Endothelial cell (in vitro differentiated cells): ENCODE data around the gene TGM2. TPM values are rescaled to one million over a fixed set of nuclear protein-coding genes. Genes with fewer than 3 reads are reported as not detected.

Experiments used
- DNase-seq: peaks from one replicate; pipeline ENCODE4 v3.0.0; 2021; ENCODE audit warnings: low spot score
- H3K27ac Mint-ChIP-seq: one replicate; pipeline ENCODE4 v1.8.0; 2021; ENCODE audit warnings: mixed read lengths, inconsistent platforms; ENCODE audit not compliant: unreplicated experiment
- H3K27me3 Mint-ChIP-seq: one replicate; pipeline ENCODE4 v1.8.0; 2021; ENCODE audit warnings: mild to moderate bottlenecking, moderate library complexity, mixed read lengths, inconsistent platforms; ENCODE audit not compliant: unreplicated experiment
- H3K36me3 Mint-ChIP-seq: one replicate; pipeline ENCODE4 v1.8.0; 2021; ENCODE audit warnings: mild to moderate bottlenecking, low read depth, mixed read lengths, inconsistent platforms; ENCODE audit not compliant: unreplicated experiment
- H3K4me1 Mint-ChIP-seq: one replicate; pipeline ENCODE4 v1.8.0; 2021; ENCODE audit warnings: mild to moderate bottlenecking, mixed read lengths, inconsistent platforms; ENCODE audit not compliant: unreplicated experiment
- H3K4me3 Mint-ChIP-seq: one replicate; pipeline ENCODE4 v1.8.0; 2021; ENCODE audit warnings: mild to moderate bottlenecking, mixed read lengths, inconsistent platforms; ENCODE audit not compliant: unreplicated experiment
- H3K9me3 Mint-ChIP-seq: one replicate; pipeline ENCODE4 v1.8.0; 2021; ENCODE audit warnings: mixed read lengths, inconsistent platforms; ENCODE audit not compliant: unreplicated experiment
- total RNA-seq: library from RNA; stranded (reverse); fragmentation: NEBNext Ultra II Directional; extraction: Animal tissue kit (Norgen Biotek cat#: 25700); gene quantifications from one replicate; pipeline ENCODE4 v1.2.1, GENCODE V29; 2021; ENCODE audit not compliant: unreplicated experiment
- TF ChIP-seq, protein P1 (sequence below): fragments of 200-600 bp; sonication (generic); IDR thresholded peaks from one replicate; pipeline ENCODE4 v1.5.0; 2021; ENCODE audit warnings: antibody characterized with exemption; ENCODE audit not compliant: unreplicated experiment

The TGM2 gene
- total RNA-seq, 1 donor from 2014 or later = 216 TPM

- Mint-ChIP-seq H3K9me3 (no peaks in the 10 kb centered on the region), H3K27me3 (no peaks in the 10 kb centered on the region), H3K4me3 (no peak overlapping the region), H3K27ac (no peak overlapping the region), H3K4me1 (peaks cover 11% of the 10 kb centered on the region), H3K36me3 (no peaks in the 10 kb centered on the region)
- DNase-seq = no peak
- TF ChIP-seq, protein P1, sequence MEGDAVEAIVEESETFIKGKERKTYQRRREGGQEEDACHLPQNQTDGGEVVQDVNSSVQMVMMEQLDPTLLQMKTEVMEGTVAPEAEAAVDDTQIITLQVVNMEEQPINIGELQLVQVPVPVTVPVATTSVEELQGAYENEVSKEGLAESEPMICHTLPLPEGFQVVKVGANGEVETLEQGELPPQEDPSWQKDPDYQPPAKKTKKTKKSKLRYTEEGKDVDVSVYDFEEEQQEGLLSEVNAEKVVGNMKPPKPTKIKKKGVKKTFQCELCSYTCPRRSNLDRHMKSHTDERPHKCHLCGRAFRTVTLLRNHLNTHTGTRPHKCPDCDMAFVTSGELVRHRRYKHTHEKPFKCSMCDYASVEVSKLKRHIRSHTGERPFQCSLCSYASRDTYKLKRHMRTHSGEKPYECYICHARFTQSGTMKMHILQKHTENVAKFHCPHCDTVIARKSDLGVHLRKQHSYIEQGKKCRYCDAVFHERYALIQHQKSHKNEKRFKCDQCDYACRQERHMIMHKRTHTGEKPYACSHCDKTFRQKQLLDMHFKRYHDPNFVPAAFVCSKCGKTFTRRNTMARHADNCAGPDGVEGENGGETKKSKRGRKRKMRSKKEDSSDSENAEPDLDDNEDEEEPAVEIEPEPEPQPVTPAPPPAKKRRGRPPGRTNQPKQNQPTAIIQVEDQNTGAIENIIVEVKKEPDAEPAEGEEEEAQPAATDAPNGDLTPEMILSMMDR = no peak
Observed at GRCh38 chr20:38123021-38123587, 42.0 kb downstream of the TGM2 start.

DNA sequence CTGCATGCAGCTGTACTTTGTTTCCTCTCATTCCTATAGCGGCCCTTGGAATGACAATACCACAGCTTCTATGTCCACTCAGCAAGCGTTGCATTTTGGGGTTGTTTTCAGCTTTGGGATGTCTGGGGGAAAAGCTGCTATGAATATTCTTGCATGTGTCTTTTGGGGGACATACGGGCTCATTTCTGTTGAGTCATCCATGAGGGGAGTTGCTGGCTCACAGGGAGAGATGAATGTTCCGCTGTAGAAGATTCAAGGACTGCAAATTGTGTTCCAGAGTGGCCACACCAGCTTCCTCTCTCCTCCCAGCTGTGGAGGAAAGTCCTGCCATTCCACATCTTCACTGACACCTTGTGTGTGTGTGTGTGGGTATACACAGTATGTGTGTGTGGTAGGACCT lies 43.3 kb downstream of the TGM2 start:
- Mint-ChIP-seq H3K4me3 (no peak overlapping the region), H3K27me3 (no peaks in the 10 kb centered on the region), H3K9me3 (no peaks in the 10 kb centered on the region), H3K4me1 (peaks cover 6% of the 10 kb centered on the region), H3K36me3 (no peaks in the 10 kb centered on the region), H3K27ac (no peak overlapping the region)
- TF ChIP-seq, protein P1 = no peak
- DNase-seq = no peak

GRCh38 chr20:38120625-38120988 lies 44.5 kb downstream of the TGM2 start:
- no peaks in the 10 kb centered on the region for H3K36me3 Mint-ChIP-seq
- H3K27me3 Mint-ChIP-seq = no peaks in the 10 kb centered on the region
- no peak overlapping the region for H3K4me3 Mint-ChIP-seq
- TF ChIP-seq, protein P1 = no peak
- H3K4me1 Mint-ChIP-seq = peaks cover 6% of the 10 kb centered on the region
- no peaks in the 10 kb centered on the region for H3K9me3 Mint-ChIP-seq
- no peak for DNase-seq
- no peak overlapping the region for H3K27ac Mint-ChIP-seq

DNA sequence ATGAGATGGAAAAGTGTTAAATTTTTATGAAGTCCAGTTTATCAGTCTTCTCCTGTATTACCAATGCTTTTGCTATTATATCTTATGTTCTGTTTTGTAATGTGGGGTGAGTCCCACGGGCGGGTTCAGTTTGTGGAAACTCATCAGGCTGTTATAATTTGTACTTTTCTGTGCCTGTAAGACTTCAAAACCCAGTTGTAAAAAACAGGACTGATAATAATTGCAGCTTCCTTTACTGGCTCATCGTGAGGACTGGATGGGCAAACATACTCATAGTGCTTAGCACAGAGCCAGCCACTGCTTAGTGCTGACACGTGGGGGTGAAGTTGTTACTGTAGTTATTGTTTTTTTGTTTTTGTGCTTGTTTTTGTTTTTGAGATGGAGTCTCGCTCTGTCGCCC lies 45.6 kb downstream of the TGM2 start:
- Mint-ChIP-seq H3K27me3 (no peaks in the 10 kb centered on the region), H3K4me3 (no peak overlapping the region), H3K9me3 (no peaks in the 10 kb centered on the region), H3K4me1 (peaks cover 6% of the 10 kb centered on the region), H3K27ac (no peak overlapping the region), H3K36me3 (no peaks in the 10 kb centered on the region)
- DNase-seq = no peak
- TF ChIP-seq, protein P1 = no peak

DNA sequence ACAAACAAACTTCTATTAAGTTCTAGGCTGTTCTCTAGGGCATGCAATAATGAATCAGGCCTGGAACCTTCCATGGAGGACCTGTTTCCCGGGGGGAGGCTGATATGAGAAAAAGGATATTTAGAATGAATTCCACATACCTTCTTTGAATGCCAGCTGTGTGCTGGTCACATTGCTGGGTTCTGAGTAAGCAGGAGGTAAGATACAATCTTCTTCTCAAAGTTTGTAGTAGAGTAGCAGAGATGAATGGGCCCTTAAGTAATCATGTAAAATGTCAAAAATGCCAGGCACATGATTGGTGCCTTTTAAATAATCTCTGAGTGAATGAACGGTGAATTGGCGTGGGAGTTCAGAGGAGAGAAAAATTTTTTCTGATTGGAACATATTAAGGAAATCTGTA lies 47.4 kb downstream of the TGM2 start:
- H3K27me3 Mint-ChIP-seq = peaks cover 1% of the 10 kb centered on the region
- H3K9me3 Mint-ChIP-seq = no peaks in the 10 kb centered on the region
- no peak overlapping the region for H3K4me3 Mint-ChIP-seq
- no peak overlapping the region for H3K27ac Mint-ChIP-seq
- H3K4me1 Mint-ChIP-seq = peaks cover 4% of the 10 kb centered on the region
- TF ChIP-seq, protein P1 = no peak
- no peak for DNase-seq
- H3K36me3 Mint-ChIP-seq = no peaks in the 10 kb centered on the region
